Natural killer cell treated with Interleukin-12 subunit alpha and Interleukin-12 subunit beta and Interleukin-15 and Interleukin-18, amount 100 ng/mL, for 72 hours (primary cell): ENCODE measurements around the gene TCF7L1. TPM values are rescaled to one million over a fixed set of nuclear protein-coding genes. Genes with fewer than 3 reads are reported as not detected.

Source experiments
- ATAC-seq, 2 donors: fragments of 150-1000 bp; cut with Tn5 transposase in 1 of 2; sonication (Bioruptor Pico), chemical (Tn5 transposase) in 1 of 2; 2 replicates each; pipeline ENCODE4 v1.10.0; 2021
- DNase-seq: peaks from one replicate; pipeline ENCODE4 v3.0.0; 2022; ENCODE audit warnings: low spot score
- H3K27ac Mint-ChIP-seq, 2 donors: 1 replicate in 1 of 2; 2 replicates in 1 of 2; pipeline ENCODE4 v1.8.0; 2022; ENCODE audit warnings: mixed read lengths in 2 of 2, mild to moderate bottlenecking in 1 of 2, moderate library complexity in 1 of 2
- H3K27me3 Mint-ChIP-seq, 2 donors: 1 replicate in 1 of 2; 2 replicates in 1 of 2; pipeline ENCODE4 v1.8.0; 2022; ENCODE audit warnings: mixed read lengths in 2 of 2
- H3K36me3 Mint-ChIP-seq: one replicate; pipeline ENCODE4 v1.8.0; 2022; ENCODE audit warnings: mixed read lengths
- H3K4me1 Mint-ChIP-seq, 2 donors: 1 replicate in 1 of 2; 2 replicates in 1 of 2; pipeline ENCODE4 v1.8.0; 2022; ENCODE audit warnings: low read depth in 2 of 2, mixed read lengths in 2 of 2, mild to moderate bottlenecking in 1 of 2
- H3K4me3 Mint-ChIP-seq: one replicate; pipeline ENCODE4 v1.8.0; 2022; ENCODE audit warnings: mixed read lengths
- H3K9me3 Mint-ChIP-seq: 2 replicates; pipeline ENCODE4 v1.8.0; 2022; ENCODE audit warnings: mixed read lengths
- total RNA-seq, 2 donors: library from RNA; stranded (reverse); gene quantifications; one replicate each; pipeline ENCODE4 v1.2.3, GENCODE V29; 2022

TCF7L1 gene
- total RNA-seq, 2 donors from 2014 or later: 0.14 TPM; not detected in 1

DNA sequence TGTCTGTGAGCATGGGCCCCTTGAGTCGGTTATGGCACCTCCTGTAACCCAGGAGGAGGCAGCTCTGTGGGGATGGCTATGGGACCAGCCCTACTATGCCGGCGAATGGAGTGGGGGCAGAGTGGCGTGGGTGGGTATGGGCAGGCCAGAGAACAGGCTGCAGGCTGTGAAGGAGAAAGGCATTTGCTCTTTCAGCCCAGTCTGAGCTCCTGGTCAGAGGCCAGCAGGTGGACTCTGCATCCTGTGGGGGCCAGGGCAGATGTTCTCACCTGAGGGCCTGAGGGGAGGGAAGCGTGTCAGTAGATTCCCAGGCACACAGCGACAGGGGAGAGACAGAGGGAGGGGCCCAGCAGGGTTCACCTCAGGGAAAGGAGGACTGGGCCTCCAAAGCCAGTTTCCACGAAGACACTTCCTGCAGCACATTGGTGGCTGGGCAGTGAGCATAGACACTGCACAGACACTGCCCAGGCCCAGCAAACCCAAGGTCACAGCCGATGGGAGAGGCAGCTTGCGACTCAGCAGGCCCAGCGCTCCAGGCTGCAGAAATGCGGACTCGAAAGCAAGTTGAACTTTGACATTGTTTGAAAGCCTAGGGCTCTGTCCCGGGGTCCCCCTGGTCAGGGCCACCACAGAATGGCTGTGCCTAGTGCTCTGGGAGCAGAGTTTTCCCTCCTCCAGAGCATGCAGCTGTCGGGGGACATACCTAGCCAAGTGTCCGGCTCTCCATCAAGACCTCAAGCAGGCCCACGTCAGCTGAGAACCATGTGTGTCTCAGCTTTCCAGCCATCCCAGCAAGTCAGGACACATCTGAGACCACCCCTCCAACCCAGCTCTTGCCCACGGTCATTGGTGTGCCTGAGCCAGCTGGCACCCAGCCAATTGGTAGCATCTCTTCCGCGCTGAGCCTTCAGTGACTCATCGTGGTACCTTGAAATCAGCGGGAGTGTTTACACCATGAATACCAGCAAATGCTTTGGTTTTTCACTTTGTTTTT lies 140.8 kb downstream of the TCF7L1 start:
- DNase-seq (no peak), ATAC-seq (no peak)
- no peaks in the 10 kb centered on the region for H3K9me3 Mint-ChIP-seq
- peaks cover 8 to 9% of the 10 kb centered on the region in 2 donors for H3K27me3 Mint-ChIP-seq
- no peaks in the 10 kb centered on the region for H3K4me1 Mint-ChIP-seq
- no peak overlapping the region for H3K27ac Mint-ChIP-seq
- H3K4me3 Mint-ChIP-seq: no peak overlapping the region
- no peaks in the 10 kb centered on the region for H3K36me3 Mint-ChIP-seq

DNA sequence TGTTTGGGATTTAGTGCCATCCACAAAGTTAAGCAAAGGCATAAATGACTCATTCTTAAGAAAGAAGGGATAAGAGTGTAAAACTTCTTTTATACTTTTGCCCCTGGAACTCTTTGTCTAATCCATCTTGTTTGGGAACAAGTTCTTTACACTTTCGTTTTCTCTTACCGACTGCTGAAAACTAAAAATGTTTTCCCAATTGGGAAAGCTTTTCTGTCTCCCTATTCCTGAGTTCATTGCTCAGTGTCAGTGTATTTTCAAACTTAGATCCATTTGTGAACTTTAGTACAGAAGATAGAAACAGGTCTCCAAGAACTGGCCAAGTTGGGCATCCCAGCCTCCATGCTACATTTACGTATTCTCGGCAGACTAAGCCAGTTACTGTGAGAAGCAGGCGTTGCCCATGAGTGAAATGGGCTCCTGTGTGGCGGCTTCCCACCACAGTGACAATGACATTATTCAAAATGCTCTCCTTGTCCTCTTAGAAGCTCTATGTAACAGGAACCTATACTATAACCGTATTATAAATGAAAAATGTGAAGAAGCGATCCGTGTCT lies 142.9 kb downstream of the TCF7L1 start:
- no peaks in the 10 kb centered on the region for H3K4me1 Mint-ChIP-seq
- H3K9me3 Mint-ChIP-seq: no peaks in the 10 kb centered on the region
- H3K27ac Mint-ChIP-seq: no peak overlapping the region
- peaks cover 8% of the 10 kb centered on the region in 2 donors for H3K27me3 Mint-ChIP-seq
- no peaks in the 10 kb centered on the region for H3K36me3 Mint-ChIP-seq
- DNase-seq (no peak), ATAC-seq (no peak)
- H3K4me3 Mint-ChIP-seq: no peak overlapping the region

DNA sequence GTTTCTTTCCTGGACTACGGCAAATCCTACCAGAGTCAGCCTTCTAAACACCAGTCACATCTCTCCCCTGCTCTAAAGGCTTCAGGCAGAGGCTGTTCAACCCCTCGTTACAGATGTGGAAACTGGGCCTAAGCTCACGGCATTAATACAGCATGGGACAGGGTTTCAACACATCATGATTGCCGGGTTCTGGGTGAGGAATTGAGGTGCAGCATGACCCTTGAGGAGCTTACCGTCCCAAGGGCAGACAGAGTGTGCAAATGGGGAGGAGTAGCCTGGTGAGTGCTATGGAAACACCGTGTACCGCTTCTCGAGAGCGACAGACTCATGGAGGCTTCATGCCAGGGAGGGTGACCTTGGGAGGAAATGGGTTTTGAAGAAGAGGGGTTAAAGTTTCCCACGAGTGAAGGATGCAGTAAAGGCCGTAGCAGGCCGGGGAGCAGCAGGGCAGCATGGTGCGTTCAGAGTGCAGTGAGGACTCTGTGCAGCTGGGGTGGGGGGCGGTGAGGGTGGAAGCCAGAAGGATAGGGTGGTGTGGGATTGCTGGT lies 143.5 kb downstream of the TCF7L1 start:
- H3K9me3 Mint-ChIP-seq: no peaks in the 10 kb centered on the region
- peaks cover 5 to 8% of the 10 kb centered on the region in 2 donors for H3K27me3 Mint-ChIP-seq
- ATAC-seq: no peak
- no peak overlapping the region for H3K4me3 Mint-ChIP-seq
- H3K4me1 Mint-ChIP-seq: no peaks in the 10 kb centered on the region
- DNase-seq: no peak
- H3K36me3 Mint-ChIP-seq: no peaks in the 10 kb centered on the region
- no peak overlapping the region for H3K27ac Mint-ChIP-seq

DNA sequence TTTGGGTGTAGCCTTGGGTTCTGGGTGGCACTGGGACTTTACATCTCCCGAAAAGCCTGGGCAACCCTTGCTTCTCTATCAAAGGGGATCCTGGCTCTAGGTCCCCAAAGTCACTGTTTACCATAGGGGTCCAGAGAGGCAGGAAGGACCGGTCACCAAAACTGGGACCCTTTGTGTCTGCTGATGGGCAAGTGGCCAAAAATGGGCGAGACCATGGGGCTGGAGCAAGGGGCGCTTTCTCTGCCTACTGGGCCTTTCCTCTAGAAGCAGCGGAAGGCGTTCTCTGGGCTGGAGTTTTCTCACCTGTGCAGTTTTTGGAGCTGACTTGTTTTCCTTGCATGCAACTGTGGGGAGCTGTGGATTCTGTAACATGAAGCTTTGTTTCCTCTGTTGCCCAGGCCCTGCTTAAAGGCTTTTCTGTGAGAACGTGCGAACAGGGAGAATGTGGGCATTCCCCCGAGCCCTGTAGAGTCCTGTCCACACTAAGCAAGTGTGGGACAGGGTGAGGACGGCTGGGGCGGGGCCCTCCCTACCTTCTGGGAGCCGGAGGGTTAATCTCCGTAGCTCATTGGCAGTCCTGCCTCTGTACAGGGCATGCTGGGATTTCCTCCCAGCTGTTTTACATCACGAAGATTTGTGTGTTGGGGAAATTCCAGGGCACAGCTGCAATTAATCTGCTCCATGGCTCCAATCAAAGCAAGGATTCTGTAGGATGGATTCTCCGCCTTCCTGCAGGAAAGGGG lies 144.4 kb downstream of the TCF7L1 start:
- peaks cover 4 to 8% of the 10 kb centered on the region in 2 donors for H3K27me3 Mint-ChIP-seq
- no peaks in the 10 kb centered on the region for H3K4me1 Mint-ChIP-seq
- no peak overlapping the region for H3K27ac Mint-ChIP-seq
- no peak overlapping the region for H3K4me3 Mint-ChIP-seq
- H3K36me3 Mint-ChIP-seq: no peaks in the 10 kb centered on the region
- ATAC-seq (no peak), DNase-seq (no peak)
- no peaks in the 10 kb centered on the region for H3K9me3 Mint-ChIP-seq

DNA sequence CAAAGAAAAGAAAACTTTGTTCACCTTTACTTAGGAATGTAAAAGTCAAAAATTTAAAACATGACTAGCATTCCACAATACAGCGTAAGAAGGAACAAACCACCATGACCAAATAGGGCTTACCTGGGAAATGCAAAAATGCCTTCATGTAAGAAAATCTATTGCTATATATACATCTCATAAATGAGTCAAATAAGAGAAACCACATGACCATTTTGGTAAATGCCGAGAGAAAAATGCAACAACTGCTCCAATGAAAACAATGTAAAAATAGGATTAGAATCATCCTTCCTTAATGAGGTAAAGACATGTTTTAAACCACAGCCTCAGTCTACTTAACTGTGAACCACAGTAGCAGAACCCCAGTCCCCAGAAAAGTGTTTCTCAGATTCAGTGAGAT lies 145.2 kb downstream of the TCF7L1 start:
- ATAC-seq: no peak
- H3K9me3 Mint-ChIP-seq: no peaks in the 10 kb centered on the region
- DNase-seq: no peak
- H3K27me3 Mint-ChIP-seq: peaks cover 2 to 8% of the 10 kb centered on the region in 2 donors
- no peaks in the 10 kb centered on the region for H3K4me1 Mint-ChIP-seq
- no peak overlapping the region for H3K27ac Mint-ChIP-seq
- H3K36me3 Mint-ChIP-seq: no peaks in the 10 kb centered on the region
- no peak overlapping the region for H3K4me3 Mint-ChIP-seq

DNA sequence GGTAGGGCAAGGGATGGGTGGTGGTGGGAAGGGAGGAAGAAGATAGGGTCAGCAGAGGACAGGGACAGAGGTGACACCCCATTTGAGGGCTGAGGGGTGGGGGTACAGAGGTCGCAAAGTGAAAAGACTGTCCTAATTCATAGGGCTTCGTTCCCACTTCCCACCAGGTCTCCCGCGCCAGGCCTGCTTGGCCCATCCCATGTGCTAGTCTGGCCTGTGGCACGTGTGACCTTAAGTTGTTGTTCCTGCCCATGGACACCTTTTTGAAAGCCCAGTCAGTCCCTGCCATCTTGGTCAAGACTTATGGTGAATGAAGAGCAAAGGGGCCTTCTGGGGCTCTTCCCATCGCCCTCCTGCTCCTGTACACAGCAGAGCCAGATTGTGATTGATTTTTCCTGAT lies 148.4 kb downstream of the TCF7L1 start:
- H3K9me3 Mint-ChIP-seq: no peaks in the 10 kb centered on the region
- no peak for ATAC-seq
- H3K4me1 Mint-ChIP-seq: peaks cover 3 to 4% of the 10 kb centered on the region in 2 donors
- no peaks in the 10 kb centered on the region for H3K36me3 Mint-ChIP-seq
- no peak for DNase-seq
- peaks cover 2% of the 10 kb centered on the region in 2 donors for H3K27me3 Mint-ChIP-seq
- H3K27ac Mint-ChIP-seq: no peak overlapping the region
- no peak overlapping the region for H3K4me3 Mint-ChIP-seq

DNA sequence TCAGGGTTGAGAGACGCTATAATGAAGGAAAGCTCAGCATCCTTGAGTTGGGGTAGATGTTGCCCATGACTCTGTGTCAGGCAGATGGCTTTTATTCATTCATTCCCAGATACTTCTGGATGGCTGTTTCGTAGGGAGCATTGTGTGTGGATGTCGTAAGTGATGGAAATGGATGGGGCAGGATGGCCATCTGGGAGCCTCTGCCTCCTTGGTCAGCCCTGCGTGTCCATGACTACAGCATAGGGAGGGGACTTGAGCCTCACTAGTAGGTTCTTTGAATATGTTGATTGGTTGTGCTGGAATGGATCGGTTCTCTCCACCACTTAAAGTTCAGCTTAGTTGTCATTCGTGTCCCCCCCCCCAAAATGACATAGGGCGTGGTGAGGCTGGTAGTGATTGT lies 149.7 kb downstream of the TCF7L1 start:
- no peak for DNase-seq
- Mint-ChIP-seq H3K9me3 (no peaks in the 10 kb centered on the region), H3K4me3 (no peak overlapping the region), H3K4me1 (peaks cover 3 to 4% of the 10 kb centered on the region in 2 donors), H3K36me3 (no peaks in the 10 kb centered on the region), H3K27ac (no peak overlapping the region), H3K27me3 (peaks cover 0 to 2% of the 10 kb centered on the region in 2 donors)
- no peak for ATAC-seq

DNA sequence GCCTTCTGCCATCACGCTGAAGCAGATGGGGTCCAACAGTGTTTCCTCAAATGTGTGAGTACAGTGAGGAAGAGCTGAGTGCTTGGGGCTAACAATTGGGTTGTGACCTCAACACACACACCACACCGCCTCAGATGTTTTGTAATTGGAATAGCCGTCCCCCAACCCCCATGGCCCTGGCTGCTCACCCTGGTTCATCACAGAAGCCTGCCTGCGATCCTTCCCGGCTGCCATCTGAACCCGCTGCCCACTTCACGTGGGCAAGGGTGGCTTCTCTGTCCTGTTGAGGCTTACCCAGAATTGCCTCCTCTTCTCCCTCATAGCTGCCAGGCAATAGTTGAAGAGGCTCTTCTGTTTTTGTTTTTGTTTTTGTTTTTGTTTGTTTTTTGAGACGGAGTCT lies 150.4 kb downstream of the TCF7L1 start:
- DNase-seq (no peak), ATAC-seq (no peak)
- H3K27ac Mint-ChIP-seq: no peak overlapping the region
- no peak overlapping the region for H3K4me3 Mint-ChIP-seq
- peaks cover 3 to 4% of the 10 kb centered on the region in 2 donors for H3K4me1 Mint-ChIP-seq
- H3K27me3 Mint-ChIP-seq: peaks cover 0 to 2% of the 10 kb centered on the region in 2 donors
- no peaks in the 10 kb centered on the region for H3K36me3 Mint-ChIP-seq
- H3K9me3 Mint-ChIP-seq: no peaks in the 10 kb centered on the region

DNA sequence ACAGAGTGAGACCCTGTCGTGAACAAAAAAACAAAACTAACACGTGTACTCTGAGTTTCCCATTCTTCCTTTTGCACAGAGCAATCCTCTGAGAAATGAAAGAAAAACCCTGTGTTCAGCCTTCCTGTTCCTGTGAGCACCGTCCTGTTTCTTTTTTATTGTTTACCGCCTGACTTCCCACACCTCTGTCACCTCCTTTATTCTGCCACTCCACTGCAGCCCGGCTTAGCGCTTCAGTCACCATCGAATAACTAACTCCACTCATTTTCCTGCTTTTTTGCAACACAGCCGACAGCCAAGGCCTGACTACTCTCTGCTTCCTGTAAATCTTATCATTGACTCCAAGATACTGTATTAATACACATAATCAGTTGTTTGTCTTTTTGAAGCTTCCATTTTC lies 153.7 kb downstream of the TCF7L1 start:
- Mint-ChIP-seq H3K4me3 (no peak overlapping the region), H3K4me1 (peaks cover 18 to 19% of the 10 kb centered on the region in 2 donors), H3K9me3 (no peaks in the 10 kb centered on the region), H3K36me3 (no peaks in the 10 kb centered on the region), H3K27me3 (no peaks in the 10 kb centered on the region), H3K27ac (no peak overlapping the region)
- DNase-seq (no peak), ATAC-seq (no peak)

DNA sequence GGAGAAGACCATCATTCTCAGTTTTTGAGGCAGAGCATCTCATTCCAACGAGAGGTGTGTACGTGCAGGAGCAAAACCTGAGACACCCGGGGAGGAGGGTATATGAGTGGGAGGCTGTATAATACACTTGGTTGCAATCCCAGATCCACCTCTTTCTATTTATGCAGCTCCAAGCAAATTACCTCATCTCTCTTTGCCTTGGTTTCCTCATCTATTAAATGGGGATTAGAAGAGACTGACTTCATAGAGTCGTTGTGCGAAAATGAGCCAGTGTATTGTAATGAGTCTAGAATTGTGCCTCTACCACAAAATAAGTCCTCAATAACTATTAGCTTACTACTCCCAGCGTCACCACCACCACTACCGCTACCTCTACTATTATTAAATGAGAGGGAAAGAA lies 154.5 kb downstream of the TCF7L1 start:
- Mint-ChIP-seq H3K27ac (no peak overlapping the region), H3K9me3 (no peaks in the 10 kb centered on the region), H3K27me3 (no peaks in the 10 kb centered on the region), H3K4me1 (peaks cover 18 to 19% of the 10 kb centered on the region in 2 donors), H3K36me3 (no peaks in the 10 kb centered on the region), H3K4me3 (no peak overlapping the region)
- no peak for DNase-seq
- no peak for ATAC-seq

DNA sequence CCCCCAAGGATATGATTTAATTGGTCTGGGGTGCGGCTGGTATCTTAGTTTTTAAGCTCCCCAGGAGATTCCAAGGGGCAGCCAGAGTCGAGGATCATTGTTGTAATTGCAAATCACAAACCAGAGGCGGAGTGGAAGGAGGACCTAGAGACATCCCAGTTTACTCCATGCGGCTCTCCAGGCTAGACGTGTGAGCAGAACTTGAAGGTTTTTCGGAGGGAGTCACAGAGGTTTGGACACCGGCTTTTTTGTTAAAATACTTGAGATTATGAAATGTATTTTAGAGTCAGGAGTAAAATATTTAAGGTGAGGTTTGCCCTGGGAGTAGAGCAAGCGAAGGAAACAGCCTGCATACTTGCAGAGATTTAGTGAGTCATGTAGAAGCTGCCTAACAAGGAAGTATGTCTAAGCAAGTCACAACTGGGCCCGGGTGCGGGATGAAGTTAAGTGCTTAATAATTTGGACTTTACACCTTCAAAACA lies 155.1 kb downstream of the TCF7L1 start:
- H3K27me3 Mint-ChIP-seq: no peaks in the 10 kb centered on the region
- H3K4me3 Mint-ChIP-seq: no peak overlapping the region
- H3K36me3 Mint-ChIP-seq: no peaks in the 10 kb centered on the region
- H3K4me1 Mint-ChIP-seq: peaks cover 19 to 20% of the 10 kb centered on the region in 2 donors
- DNase-seq (no peak), ATAC-seq (no peak)
- H3K27ac Mint-ChIP-seq: no peak overlapping the region
- no peaks in the 10 kb centered on the region for H3K9me3 Mint-ChIP-seq

DNA sequence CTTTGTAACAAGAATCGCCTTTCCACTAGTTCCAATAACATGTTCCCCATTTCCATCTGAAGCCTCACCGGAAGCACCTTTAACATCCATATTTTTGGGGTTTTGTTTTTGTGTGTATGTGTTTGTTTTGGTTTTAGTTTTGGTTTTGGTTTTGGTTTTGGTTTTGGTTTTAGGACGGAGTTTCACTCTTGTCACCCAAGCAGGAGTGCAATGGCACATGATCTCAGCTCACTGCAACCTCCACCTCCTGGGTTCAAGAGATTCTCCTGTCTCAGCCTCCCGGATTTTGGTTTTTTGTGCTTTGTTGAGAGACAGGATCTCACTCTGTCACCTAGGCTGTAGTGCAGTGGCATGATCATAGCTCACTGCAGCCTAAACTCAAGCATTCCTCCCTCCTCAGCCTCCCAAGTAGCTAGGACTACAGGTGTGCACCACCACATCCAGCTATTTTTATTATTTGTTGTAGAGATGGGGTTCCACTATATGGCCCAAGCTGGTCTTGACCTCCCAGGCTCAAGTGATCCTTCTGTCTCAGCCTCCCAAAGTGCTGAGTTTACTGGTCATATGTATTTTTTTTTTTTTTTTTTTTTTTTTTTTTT lies 158.3 kb downstream of the TCF7L1 start:
- H3K27ac Mint-ChIP-seq: peak overlapping the region; percentile 72 to 91
- peak overlapping the region; percentile 35 for H3K4me3 Mint-ChIP-seq
- peaks cover 16 to 17% of the 10 kb centered on the region in 2 donors for H3K4me1 Mint-ChIP-seq
- H3K9me3 Mint-ChIP-seq: no peaks in the 10 kb centered on the region
- no peaks in the 10 kb centered on the region for H3K27me3 Mint-ChIP-seq
- no peaks in the 10 kb centered on the region for H3K36me3 Mint-ChIP-seq
- DNase-seq: no peak
- peak; percentile 73 to 85 for ATAC-seq

DNA sequence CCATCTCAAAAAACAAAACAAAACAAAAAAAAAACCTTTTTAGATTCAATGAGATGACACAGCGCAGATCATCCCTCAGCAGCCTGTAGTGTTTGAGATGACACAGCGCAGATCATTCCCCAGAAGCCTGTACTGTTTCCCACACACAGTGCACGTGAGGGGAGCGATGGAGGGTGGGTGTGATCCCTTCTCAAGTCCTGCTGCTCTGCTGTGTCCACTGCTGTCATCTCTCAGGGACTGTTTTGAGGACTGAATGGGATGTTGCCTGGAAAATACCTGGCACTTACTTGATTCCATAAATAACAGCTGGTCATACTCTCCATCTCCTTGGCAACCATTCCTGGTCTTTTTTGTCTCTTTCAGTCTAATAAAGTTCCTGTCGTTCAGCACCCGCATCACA lies 168.9 kb downstream of the TCF7L1 start:
- peaks cover 0 to 4% of the 10 kb centered on the region in 2 donors for H3K4me1 Mint-ChIP-seq
- no peak for DNase-seq
- peaks cover 7 to 9% of the 10 kb centered on the region in 2 donors for H3K27me3 Mint-ChIP-seq
- H3K27ac Mint-ChIP-seq: no peak overlapping the region
- no peak overlapping the region for H3K4me3 Mint-ChIP-seq
- no peaks in the 10 kb centered on the region for H3K9me3 Mint-ChIP-seq
- ATAC-seq: no peak
- H3K36me3 Mint-ChIP-seq: no peaks in the 10 kb centered on the region
